Right lobe of liver (tissue), 6 donors: ENCODE results near the gene RWDD1. TPM values are rescaled to one million over a fixed set of nuclear protein-coding genes. Genes with fewer than 3 reads are reported as not detected.

Source experiments
- ATAC-seq, 4 donors: fragments of 200-7000 bp; cut with Tn5 transposase; one replicate each; pipeline ENCODE4 v1.9.1; 2020; ENCODE audit warnings: mild to moderate bottlenecking in 4 of 4, moderate library complexity in 4 of 4
- DNase-seq, 3 donors: peaks; one replicate each; pipeline ENCODE4 v3.0.0-alpha.2; 2020
- H3K27ac ChIP-seq, 3 donors: fragments of 200-600 bp; one replicate each; pipeline ENCODE4 v1.8.0; 2022
- H3K27me3 ChIP-seq, 2 donors: fragments of 200-600 bp; one replicate each; pipeline ENCODE4 v1.8.0; 2022
- H3K36me3 ChIP-seq, 4 donors: fragments of 200-600 bp; sonication (generic) in 1 of 4; one replicate each; pipeline versions ENCODE4 v1.5.1 to v1.8.0; 2017 to 2022; ENCODE audit warnings: control low read depth in 1 of 4
- H3K4me1 ChIP-seq, 4 donors: fragments of 200-600 bp; sonication (generic) in 1 of 4; one replicate each; pipeline versions ENCODE4 v1.5.1 to v1.8.0; 2017 to 2022; ENCODE audit warnings: control low read depth in 1 of 4
- H3K4me3 ChIP-seq, 3 donors: fragments of 200-600 bp; one replicate each; pipeline ENCODE4 v1.8.0; 2022
- H3K9me3 ChIP-seq, 4 donors: fragments of 200-600 bp; sonication (generic) in 1 of 4; one replicate each; pipeline versions ENCODE4 v1.5.1 to v1.8.0; 2017 to 2022; ENCODE audit warnings: control low read depth in 1 of 4
- POLR2A ChIP-seq: fragments of 450-650 bp; IDR thresholded peaks from one replicate; pipeline ENCODE4 v1.6.1; 2017; ENCODE audit warnings: antibody characterized with exemption, mild to moderate bottlenecking
- WGBS: methylation state at CpG from one replicate; pipeline ENCODE4 v1.1.6; 2018; ENCODE audit warnings: low coverage, low lambda C conversion rate; ENCODE audit not compliant: insufficient coverage; ENCODE audit errors: missing lambda C conversion rate; 5-methylcytosine and 5-hydroxymethylcytosine counted together
- intact Hi-C, 2 donors: fragments of 100-400 bp; cut with DNase I; formaldehyde crosslinking; loops; one replicate each; pipeline versions ENCODE4 v1.11.2 to v1.14.1; 2022
- long read RNA-seq: library from polyadenylated mRNA; unstranded; transcript quantifications from one replicate; pipeline ENCODE4 v2.0.0, GENCODE V29; 2019
- total RNA-seq, 6 experiments: library from RNA; depleted of rRNA in 2 of 6; stranded (reverse); fragments of >200 nt in 2 of 6; fragmentation: NEBNext Ultra II Directional in 3 of 6; extraction: Animal tissue kit (Norgen Biotek cat#: 25700) in 3 of 6; gene quantifications; one replicate each; pipeline versions ENCODE4 v1.1.0 to v1.2.4, GENCODE V29; 2016 to 2023
- TF ChIP-seq, protein P1 (sequence below), 4 donors: fragments of 200-600 bp in 3 of 4; fragments of 450-650 bp in 1 of 4; IDR thresholded peaks; one replicate each; pipeline versions ENCODE4 v1.5.1 to v1.8.0; 2016 to 2022; ENCODE audit warnings: antibody characterized with exemption in 4 of 4, mild to moderate bottlenecking in 2 of 4
- donor health status: DM: no; HTN: yes; CAD: no.
- donor health status: DM: no; HTN: no; CAD: no.
- donor health status: DM: no; HTN: no; CAD: no.
- donor health status: DM: no; HTN: yes; CAD: no.
- donor health status: DM: no; HTN: yes; CAD: no.

RWDD1 gene, protein sequence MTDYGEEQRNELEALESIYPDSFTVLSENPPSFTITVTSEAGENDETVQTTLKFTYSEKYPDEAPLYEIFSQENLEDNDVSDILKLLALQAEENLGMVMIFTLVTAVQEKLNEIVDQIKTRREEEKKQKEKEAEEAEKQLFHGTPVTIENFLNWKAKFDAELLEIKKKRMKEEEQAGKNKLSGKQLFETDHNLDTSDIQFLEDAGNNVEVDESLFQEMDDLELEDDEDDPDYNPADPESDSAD
- 10 to 100 TPM; 14.8 to 22.1 (median 21.2) TPM for total RNA-seq
- long read RNA-seq, partial matches to known transcripts: 18 of 19 reads
- long read RNA-seq, other reads (novel, unspliced or antisense): 1 of 19 reads

GRCh38 chr6:116570856-116571682 is at the start of gene RWDD1:
Gene RWDD1, plus strand, starts transcription at chr6:116571504. Its CDS starts 79 bp downstream, at chr6:116571583.
- TF ChIP-seq POLR2A: peak; percentile 82
- TF ChIP-seq, protein P1, sequence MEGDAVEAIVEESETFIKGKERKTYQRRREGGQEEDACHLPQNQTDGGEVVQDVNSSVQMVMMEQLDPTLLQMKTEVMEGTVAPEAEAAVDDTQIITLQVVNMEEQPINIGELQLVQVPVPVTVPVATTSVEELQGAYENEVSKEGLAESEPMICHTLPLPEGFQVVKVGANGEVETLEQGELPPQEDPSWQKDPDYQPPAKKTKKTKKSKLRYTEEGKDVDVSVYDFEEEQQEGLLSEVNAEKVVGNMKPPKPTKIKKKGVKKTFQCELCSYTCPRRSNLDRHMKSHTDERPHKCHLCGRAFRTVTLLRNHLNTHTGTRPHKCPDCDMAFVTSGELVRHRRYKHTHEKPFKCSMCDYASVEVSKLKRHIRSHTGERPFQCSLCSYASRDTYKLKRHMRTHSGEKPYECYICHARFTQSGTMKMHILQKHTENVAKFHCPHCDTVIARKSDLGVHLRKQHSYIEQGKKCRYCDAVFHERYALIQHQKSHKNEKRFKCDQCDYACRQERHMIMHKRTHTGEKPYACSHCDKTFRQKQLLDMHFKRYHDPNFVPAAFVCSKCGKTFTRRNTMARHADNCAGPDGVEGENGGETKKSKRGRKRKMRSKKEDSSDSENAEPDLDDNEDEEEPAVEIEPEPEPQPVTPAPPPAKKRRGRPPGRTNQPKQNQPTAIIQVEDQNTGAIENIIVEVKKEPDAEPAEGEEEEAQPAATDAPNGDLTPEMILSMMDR (IDR thresholded peaks at IDR 0.05): peak in 1 of 4 donors; percentile 21
- Histone ChIP-seq H3K4me3 (peak within 1 kb of the TSS; percentile 79 to 95 (median 90)), H3K36me3 (no peaks in the 10 kb centered on the region), H3K9me3 (no peaks in the 10 kb centered on the region), H3K4me1 (peaks cover 0 to 18% (median 3%) of the 10 kb centered on the region in 4 donors), H3K27me3 (no peaks in the 10 kb centered on the region), H3K27ac (peak within 1 kb of the TSS; percentile 78 to 85 (median 80))
- peak; percentile 98 to 99 (median 98) for ATAC-seq
- WGBS: 0% methylated on average over 19 of the region's 62 CpGs
- peak; percentile 99 for DNase-seq
- intact Hi-C loops: no loop called here

DNA sequence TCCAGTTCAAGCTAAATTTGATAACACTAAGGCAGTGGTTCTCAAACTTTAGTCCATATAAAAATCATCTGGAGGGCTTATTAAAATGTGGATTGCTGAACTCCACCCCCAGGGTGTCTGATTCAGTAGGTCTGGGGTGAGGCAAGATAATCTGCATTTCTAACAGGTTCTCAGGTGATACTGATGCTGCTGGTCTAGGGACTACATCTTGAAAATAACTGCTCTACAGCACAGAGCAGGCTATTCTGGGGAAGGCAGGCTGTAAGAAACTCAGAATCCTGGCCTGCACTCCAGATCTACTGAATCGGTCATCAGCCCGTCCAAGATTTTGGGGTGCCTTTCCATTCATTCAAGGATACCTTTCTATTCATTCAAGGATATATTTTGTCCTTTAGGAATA is 48.4 kb upstream of the RWDD1 start:
- 88% methylated on average over 2 of the region's 2 CpGs for WGBS
- Histone ChIP-seq H3K4me1 (no peaks in the 10 kb centered on the region), H3K27ac (no peak overlapping the region), H3K4me3 (no peak overlapping the region), H3K27me3 (no peaks in the 10 kb centered on the region), H3K9me3 (no peaks in the 10 kb centered on the region), H3K36me3 (no peaks in the 10 kb centered on the region)
- TF ChIP-seq POLR2A: no peak
- TF ChIP-seq, protein P1 (IDR thresholded peaks at IDR 0.05): no peak
- ATAC-seq (no peak), DNase-seq (no peak)
- intact Hi-C loops: no loop called here

DNA sequence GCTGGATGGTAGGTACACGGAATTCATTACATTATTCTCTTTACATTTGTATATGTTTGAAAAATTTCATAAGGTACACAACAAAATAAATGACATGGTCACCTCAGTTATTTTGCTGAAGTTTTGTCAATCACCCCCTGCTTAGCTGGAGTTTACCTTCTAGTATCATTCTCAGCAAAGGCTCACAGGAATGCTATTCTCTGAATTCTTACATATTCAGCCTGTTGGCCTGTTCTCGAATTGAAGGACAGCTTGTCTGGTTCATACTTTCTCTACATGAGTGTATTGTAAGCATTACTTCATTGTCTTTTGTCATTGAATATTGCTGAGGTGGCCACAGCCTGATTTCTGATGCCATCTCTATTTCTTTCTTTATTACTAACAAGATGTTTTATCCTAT is 47.1 kb upstream of the RWDD1 start:
- intact Hi-C loops: no loop called here
- 38% methylated on average over 2 of the region's 2 CpGs for whole genome bisulfite sequencing
- TF ChIP-seq POLR2A: no peak
- TF ChIP-seq, protein P1 (IDR thresholded peaks at IDR 0.05): no peak
- Histone ChIP-seq H3K4me1 (no peaks in the 10 kb centered on the region), H3K27ac (no peak overlapping the region), H3K4me3 (no peak overlapping the region), H3K9me3 (no peaks in the 10 kb centered on the region), H3K27me3 (no peaks in the 10 kb centered on the region), H3K36me3 (no peaks in the 10 kb centered on the region)
- no peak for ATAC-seq
- DNase-seq: no peak

DNA sequence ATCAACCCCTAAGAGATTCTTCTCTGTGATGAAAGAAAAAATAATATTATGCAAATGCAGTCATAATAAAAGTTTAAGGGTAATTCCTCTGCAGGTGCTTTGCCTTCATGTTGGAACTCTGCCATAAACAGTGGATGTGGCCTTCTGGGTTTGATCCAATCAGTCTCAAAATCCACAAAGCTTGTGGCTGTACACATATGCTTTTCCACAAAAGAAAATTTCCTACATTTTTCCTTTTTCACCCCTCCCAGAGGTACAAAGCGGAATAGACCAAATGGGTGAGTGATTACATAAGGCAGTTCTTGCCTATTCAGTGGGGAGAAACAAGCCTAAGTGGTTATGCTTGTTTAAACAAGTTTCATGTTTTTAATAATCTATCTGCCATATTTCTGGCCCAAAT is 43.2 kb upstream of the RWDD1 start:
- Histone ChIP-seq H3K9me3 (no peaks in the 10 kb centered on the region), H3K27me3 (no peaks in the 10 kb centered on the region), H3K36me3 (no peaks in the 10 kb centered on the region), H3K27ac (no peak overlapping the region), H3K4me3 (no peak overlapping the region), H3K4me1 (no peaks in the 10 kb centered on the region)
- no peak for TF ChIP-seq POLR2A
- TF ChIP-seq, protein P1 (IDR thresholded peaks at IDR 0.05): no peak
- no peak for ATAC-seq
- intact Hi-C loops: no loop called here
- 90% methylated on average over 1 of the region's 1 CpG for WGBS
- DNase-seq: no peak
